ENCODE data around the gene TBC1D22B. TPM values are rescaled to one million over a fixed set of nuclear protein-coding genes. Genes with fewer than 3 reads are reported as not detected.

Gene TBC1D22B
- polyA plus RNA-seq (ENCODE audit: insufficient read length in 12 of 12): 10 to 100 TPM in 2 of 12 donors, 1 to 10 TPM in 9, not detected in 1; 6.6 to 12.9 (median 7.3) TPM
- long read RNA-seq, donor 1: 0 reads
- long read RNA-seq, donor 2: 0 reads
- long read RNA-seq, donor 3: 0 reads
- long read RNA-seq, donor 4: 0 reads
- long read RNA-seq, donor 5, partial matches to known transcripts: 0 of 1 reads
- long read RNA-seq, donor 5, other reads (novel, unspliced or antisense): 0 of 1 reads
- long read RNA-seq, donor 6: 0 reads
- long read RNA-seq, donor 7: 0 reads
- long read RNA-seq, donor 8, partial matches to known transcripts: 0 of 1 reads
- long read RNA-seq, donor 8, other reads (novel, unspliced or antisense): 0 of 1 reads
- long read RNA-seq, donor 9: 0 reads
- long read RNA-seq, donor 10: 0 reads
- long read RNA-seq, donor 11, partial matches to known transcripts: 0 of 1 reads
- long read RNA-seq, donor 11, other reads (novel, unspliced or antisense): 0 of 1 reads

GRCh38 chr6:37257634-37258404 is at the start of gene TBC1D22B, which contains the start of gene TMEM217:
Gene TBC1D22B (plus strand): TSS chr6:37257772. CDS start chr6:37257918, 146 bp downstream.
Gene TMEM217 (minus strand): TSS chr6:37258144. CDS start chr6:37219030, 39,114 bp downstream.
- peak; percentile 93 for DNase-seq

GRCh38 chr6:37207903-37208456 is 49.6 kb upstream of the TBC1D22B start:
- DNase-seq: peak; percentile 35

- DNase-seq: no peak
Measured at GRCh38 chr6:37208793-37209192, 48.8 kb upstream of the TBC1D22B start.

- no peak for DNase-seq
Measured at GRCh38 chr6:37209461-37210205, 47.9 kb upstream of the TBC1D22B start.

GRCh38 chr6:37210313-37210968 is 47.1 kb upstream of the TBC1D22B start:
- peak; percentile 85 for DNase-seq

GRCh38 chr6:37212268-37212667 is 45.3 kb upstream of the TBC1D22B start:
- no peak for DNase-seq

GRCh38 chr6:37218061-37218460 is 39.5 kb upstream of the TBC1D22B start:
- no peak for DNase-seq

GRCh38 chr6:37218511-37218910 is 39.1 kb upstream of the TBC1D22B start:
- no peak for DNase-seq

- DNase-seq: no peak
Measured at GRCh38 chr6:37221585-37222124, 35.9 kb upstream of the TBC1D22B start.

- peak; percentile 79 for DNase-seq
Measured at GRCh38 chr6:37222125-37222967, 35.2 kb upstream of the TBC1D22B start.

GRCh38 chr6:37222992-37223391 is 34.6 kb upstream of the TBC1D22B start:
- no peak for DNase-seq

GRCh38 chr6:37225350-37226169 is 32.0 kb upstream of the TBC1D22B start:
- no peak for DNase-seq

- no peak for DNase-seq
Measured at GRCh38 chr6:37230104-37230503, 27.5 kb upstream of the TBC1D22B start.

GRCh38 chr6:37232430-37233017 is 25.0 kb upstream of the TBC1D22B start:
- DNase-seq: no peak

GRCh38 chr6:37233541-37233940 is 24.0 kb upstream of the TBC1D22B start:
- no peak for DNase-seq

GRCh38 chr6:37236921-37237320 is 20.7 kb upstream of the TBC1D22B start:
- no peak for DNase-seq

- DNase-seq: no peak
Measured at GRCh38 chr6:37237789-37238188, 19.8 kb upstream of the TBC1D22B start.

GRCh38 chr6:37238381-37238780 is 19.2 kb upstream of the TBC1D22B start:
- DNase-seq: no peak

Data from muscle of arm (tissue), 14 donors.